Lung microvascular endothelial cell (primary cell): Measurements from ENCODE around the gene ACOX3. TPM values are rescaled to one million over a fixed set of nuclear protein-coding genes. Genes with fewer than 3 reads are reported as not detected.
"Not testable (repeated sequence)": the region's sequence is repeated elsewhere in the genome, so short reads cannot be mapped to it uniquely, and the experiment has no call there.

Experiments used
- DNase-seq, 2 donors: peaks; one replicate each; pipeline versions ENCODE4 v3.0.0 to v3.0.0-alpha.2; 2010; ENCODE audit warnings: low read depth in 2 of 2
- total RNA-seq: library from RNA; depleted of rRNA; stranded (reverse); fragments of >200 nt; gene quantifications from 2 replicates; pipeline ENCODE4 v1.2.1, GENCODE V29; 2014

The ACOX3 gene
- total RNA-seq, 1 donor from 2014 or later, result 22.6 TPM

- no peak for DNase-seq
Measured at GRCh38 chr4:8353912-8354453, 86.5 kb downstream of the ACOX3 start.

GRCh38 chr4:8353158-8353669, 87.3 kb downstream of the ACOX3 start:
- DNase-seq, result no peak

- no peak for DNase-seq
Measured at GRCh38 chr4:8352368-8353157, 88.0 kb downstream of the ACOX3 start.

- DNase-seq, result no peak
Measured at GRCh38 chr4:8351931-8352367, 88.6 kb downstream of the ACOX3 start.

- DNase-seq, result no peak
Measured at GRCh38 chr4:8350841-8351461, 89.6 kb downstream of the ACOX3 start.

GRCh38 chr4:8350352-8350751, 90.2 kb downstream of the ACOX3 start:
- DNase-seq, result no peak

GRCh38 chr4:8349664-8350236, 90.8 kb downstream of the ACOX3 start:
- no peak for DNase-seq

- DNase-seq, result not testable (repeated sequence)
Measured at GRCh38 chr4:8349236-8349635, 91.3 kb downstream of the ACOX3 start.

- DNase-seq, result peak in 1 of 2 donors; percentile 24
Measured at GRCh38 chr4:8348071-8348470, 92.5 kb downstream of the ACOX3 start.

- no peak for DNase-seq
Measured at GRCh38 chr4:8347660-8348059, 92.9 kb downstream of the ACOX3 start.

GRCh38 chr4:8346838-8347605, 93.5 kb downstream of the ACOX3 start:
- peak; percentile 24 to 32 for DNase-seq

GRCh38 chr4:8345946-8346814, 94.3 kb downstream of the ACOX3 start:
- DNase-seq, result no peak

GRCh38 chr4:8345053-8345945, 95.2 kb downstream of the ACOX3 start:
- DNase-seq, result no peak

GRCh38 chr4:8344377-8344776, 96.1 kb downstream of the ACOX3 start:
- DNase-seq, result peak; percentile 29 to 45

- no peak for DNase-seq
Measured at GRCh38 chr4:8343967-8344331, 96.6 kb downstream of the ACOX3 start.

GRCh38 chr4:8343262-8343966, 97.1 kb downstream of the ACOX3 start:
- no peak for DNase-seq

- DNase-seq, result no peak
Measured at GRCh38 chr4:8342651-8343261, 97.8 kb downstream of the ACOX3 start.

- no peak for DNase-seq
Measured at GRCh38 chr4:8341691-8342090, 98.8 kb downstream of the ACOX3 start.
